Measurements from ENCODE around the gene KRI1. TPM values are rescaled to one million over a fixed set of nuclear protein-coding genes. Genes with fewer than 3 reads are reported as not detected.
"Not testable (repeated sequence)": the region's sequence is repeated elsewhere in the genome, so short reads cannot be mapped to it uniquely, and the experiment has no call there.

Gene KRI1
- total RNA-seq, 4 donors from 2014 or later = 16.8 to 24.1 (median 19.9) TPM

GRCh38 chr19:10553943-10554381 is 11.8 kb downstream of the KRI1 start:
- Histone ChIP-seq H3K9me3 (no peaks in the 10 kb centered on the region), H3K27ac (no peak overlapping the region), H3K4me1 (no peaks in the 10 kb centered on the region), H3K36me3 (peaks cover 0 to 87% of the 10 kb centered on the region in 2 donors), H3K27me3 (no peaks in the 10 kb centered on the region), H3K4me3 (no peak overlapping the region)
- DNase-seq (no peak), ATAC-seq (no peak)
- TF ChIP-seq CTCF (IDR thresholded peaks at IDR 0.05 in 4 of 5, conservative IDR thresholded peaks at IDR 0.05 in 1 of 5) = no peak
- no peak for TF ChIP-seq POLR2A (IDR thresholded peaks at IDR 0.05)
- in situ Hi-C loops (cut with MboI; ENCODE audit: low sequenced_read_pairs in 4 of 4) = loop anchor here in 1 of 4 donors (25.0 kb wide), 1 partner anchor 142 kb away; the partner anchor contains the start of genes CDC37 and PDE4A
- intact Hi-C loops (cut with DNase I; ENCODE audit: low total_unique reads) = no loop called here

GRCh38 chr19:10553087-10553667 is 12.6 kb downstream of the KRI1 start:
- Histone ChIP-seq H3K9me3 (no peaks in the 10 kb centered on the region), H3K36me3 (peaks cover 0 to 87% of the 10 kb centered on the region in 2 donors), H3K4me1 (no peaks in the 10 kb centered on the region), H3K27me3 (no peaks in the 10 kb centered on the region), H3K4me3 (no peak overlapping the region), H3K27ac (no peak overlapping the region)
- TF ChIP-seq POLR2A (IDR thresholded peaks at IDR 0.05) (no peak), CTCF (IDR thresholded peaks at IDR 0.05 in 4 of 5, conservative IDR thresholded peaks at IDR 0.05 in 1 of 5) (no peak)
- intact Hi-C loops (cut with DNase I; ENCODE audit: low total_unique reads) = no loop called here
- DNase-seq (no peak), ATAC-seq (no peak)
- in situ Hi-C loops (cut with MboI; ENCODE audit: low sequenced_read_pairs in 4 of 4) = loop anchor here in 1 of 4 donors (25.0 kb wide), 1 partner anchor 141 kb away; the partner anchor contains the start of genes CDC37 and PDE4A

GRCh38 chr19:10552510-10553053 is 13.2 kb downstream of the KRI1 start:
- Histone ChIP-seq H3K36me3 (peaks cover 0 to 84% of the 10 kb centered on the region in 2 donors), H3K9me3 (no peaks in the 10 kb centered on the region), H3K27ac (no peak overlapping the region), H3K27me3 (no peaks in the 10 kb centered on the region), H3K4me3 (no peak overlapping the region), H3K4me1 (no peaks in the 10 kb centered on the region)
- ATAC-seq (peak in 1 of 2 donors; percentile 28), DNase-seq (no peak)
- intact Hi-C loops (cut with DNase I; ENCODE audit: low total_unique reads) = no loop called here
- in situ Hi-C loops (cut with MboI; ENCODE audit: low sequenced_read_pairs in 4 of 4) = loop anchor here in 1 of 4 donors (25.0 kb wide), 1 partner anchor 140 kb away; the partner anchor contains the start of genes CDC37 and PDE4A
- no peak for TF ChIP-seq POLR2A (IDR thresholded peaks at IDR 0.05)
- TF ChIP-seq CTCF (IDR thresholded peaks at IDR 0.05 in 4 of 5, conservative IDR thresholded peaks at IDR 0.05 in 1 of 5) = no peak

GRCh38 chr19:10551698-10552301 is 14.0 kb downstream of the KRI1 start:
- no peak for DNase-seq
- in situ Hi-C loops (cut with MboI; ENCODE audit: low sequenced_read_pairs in 4 of 4) (loop anchor here in 1 of 4 donors (25.0 kb wide), 1 partner anchor 139 kb away; the partner anchor contains the start of genes CDC37 and PDE4A), intact Hi-C loops (cut with DNase I; ENCODE audit: low total_unique reads) (no loop called here)
- no peak for ATAC-seq
- Histone ChIP-seq H3K27ac (no peak overlapping the region), H3K36me3 (peaks cover 0 to 84% of the 10 kb centered on the region in 2 donors), H3K4me3 (no peak overlapping the region), H3K27me3 (no peaks in the 10 kb centered on the region), H3K4me1 (no peaks in the 10 kb centered on the region), H3K9me3 (no peaks in the 10 kb centered on the region)
- TF ChIP-seq POLR2A (IDR thresholded peaks at IDR 0.05) = no peak
- no peak for TF ChIP-seq CTCF (IDR thresholded peaks at IDR 0.05 in 4 of 5, conservative IDR thresholded peaks at IDR 0.05 in 1 of 5)

GRCh38 chr19:10551006-10551405 is 14.8 kb downstream of the KRI1 start:
- DNase-seq; H3K27me3 ChIP-seq; H3K9me3 ChIP-seq; H3K4me3 ChIP-seq; H3K27ac ChIP-seq; intact Hi-C loops (cut with DNase I; ENCODE audit: low total_unique reads); ATAC-seq; H3K4me1 ChIP-seq: not testable (repeated sequence)
- peaks cover 0 to 85% of the 10 kb centered on the region in 2 donors for H3K36me3 ChIP-seq
- in situ Hi-C loops (cut with MboI; ENCODE audit: low sequenced_read_pairs in 4 of 4) = loop anchor here in 1 of 4 donors (25.0 kb wide), 1 partner anchor 139 kb away; the partner anchor contains the start of genes CDC37 and PDE4A

Measured in gastrocnemius medialis (tissue), 4 donors.